ENCODE measurements around the gene RDH8.
"Not testable (repeated sequence)": the region's sequence is repeated elsewhere in the genome, so short reads cannot be mapped to it uniquely, and the experiment has no call there.

GRCh38 chr19:10023096-10023495 is 9.8 kb downstream of the RDH8 start:
- TF ChIP-seq, protein P1, sequence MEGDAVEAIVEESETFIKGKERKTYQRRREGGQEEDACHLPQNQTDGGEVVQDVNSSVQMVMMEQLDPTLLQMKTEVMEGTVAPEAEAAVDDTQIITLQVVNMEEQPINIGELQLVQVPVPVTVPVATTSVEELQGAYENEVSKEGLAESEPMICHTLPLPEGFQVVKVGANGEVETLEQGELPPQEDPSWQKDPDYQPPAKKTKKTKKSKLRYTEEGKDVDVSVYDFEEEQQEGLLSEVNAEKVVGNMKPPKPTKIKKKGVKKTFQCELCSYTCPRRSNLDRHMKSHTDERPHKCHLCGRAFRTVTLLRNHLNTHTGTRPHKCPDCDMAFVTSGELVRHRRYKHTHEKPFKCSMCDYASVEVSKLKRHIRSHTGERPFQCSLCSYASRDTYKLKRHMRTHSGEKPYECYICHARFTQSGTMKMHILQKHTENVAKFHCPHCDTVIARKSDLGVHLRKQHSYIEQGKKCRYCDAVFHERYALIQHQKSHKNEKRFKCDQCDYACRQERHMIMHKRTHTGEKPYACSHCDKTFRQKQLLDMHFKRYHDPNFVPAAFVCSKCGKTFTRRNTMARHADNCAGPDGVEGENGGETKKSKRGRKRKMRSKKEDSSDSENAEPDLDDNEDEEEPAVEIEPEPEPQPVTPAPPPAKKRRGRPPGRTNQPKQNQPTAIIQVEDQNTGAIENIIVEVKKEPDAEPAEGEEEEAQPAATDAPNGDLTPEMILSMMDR (IDR thresholded peaks at IDR 0.05), result not testable (repeated sequence)
- TF ChIP-seq EP300 (IDR thresholded peaks at IDR 0.05); POLR2A (IDR thresholded peaks at IDR 0.05; ENCODE audit: low read length); JUNB (IDR thresholded peaks at IDR 0.05); CEBPB (IDR thresholded peaks at IDR 0.05); NPAS2 (CRISPR knock-in tag; IDR thresholded peaks at IDR 0.05; ENCODE audit: borderline replicate concordance); BHLHE40 (IDR thresholded peaks at IDR 0.05; ENCODE audit: low read depth, low read length); MAFK (IDR thresholded peaks at IDR 0.05; ENCODE audit: partially characterized antibody); CBX2 (IDR thresholded peaks at IDR 0.05; ENCODE audit: borderline replicate concordance, low read depth); CHD2 (IDR thresholded peaks at IDR 0.05; ENCODE audit: low read length, partially characterized antibody): not testable (repeated sequence)
- TF ChIP-seq, protein P2, sequence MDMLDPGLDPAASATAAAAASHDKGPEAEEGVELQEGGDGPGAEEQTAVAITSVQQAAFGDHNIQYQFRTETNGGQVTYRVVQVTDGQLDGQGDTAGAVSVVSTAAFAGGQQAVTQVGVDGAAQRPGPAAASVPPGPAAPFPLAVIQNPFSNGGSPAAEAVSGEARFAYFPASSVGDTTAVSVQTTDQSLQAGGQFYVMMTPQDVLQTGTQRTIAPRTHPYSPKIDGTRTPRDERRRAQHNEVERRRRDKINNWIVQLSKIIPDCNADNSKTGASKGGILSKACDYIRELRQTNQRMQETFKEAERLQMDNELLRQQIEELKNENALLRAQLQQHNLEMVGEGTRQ (IDR thresholded peaks at IDR 0.05), result not testable (repeated sequence)
